Heart left ventricle (tissue), 13 donors: Measurements from ENCODE around the gene UBE3B.

ENCODE experiments used
- CTCF ChIP-seq, 12 donors: fragments of 200-600 bp; sonication (generic) in 4 of 12; IDR thresholded peaks; one replicate each; pipeline versions ENCODE4 v1.5.0 to v1.8.0; 2018 to 2022; ENCODE audit warnings: antibody characterized with exemption in 12 of 12, mild to moderate bottlenecking in 5 of 12
- POLR2A ChIP-seq, 2 donors: fragments of 450-650 bp; IDR thresholded peaks; one replicate each; pipeline ENCODE4 v1.6.1; 2017; ENCODE audit warnings: antibody characterized with exemption in 2 of 2, mild to moderate bottlenecking in 2 of 2, moderate library complexity in 2 of 2
- donor health status: ischemic (EF 13 %, LVEDD 7.1; RV severe dilation, severe dysfunction).
- donor health status: DM: no; HTN: yes; CAD: no.
- donor health status: DM: no; HTN: no; CAD: no.
- donor health status: ischemic (EF 25% LVEDD 6.9; RV normal size, moderate dysfunction).
- donor health status: ischemic (EF 25% LVEDD 5.7; RV mildly dilated, moderate dysfunction).
- donor health status: ischemic (EF 35%, LVEDD 5.7; RV mildly dilated, moderate dysfunction).
- donor health status: nonischemic (EF 11% LVEDD 7.7; RV severe dilation, severe dysfunction).
- donor health status: DM: yes; HTN: yes; CAD: no.
- donor health status: PGD.
- donor health status: ischemic (EF 29% LVEDD 5.4; RV normal size, mild dysfunction).
- donor health status: nonischemic (EF 23%, LVEDD 6.1; RV moderate dilation, normal function).

- TF ChIP-seq CTCF (IDR thresholded peaks at IDR 0.05) (no peak), POLR2A (IDR thresholded peaks at IDR 0.05) (no peak)
Measured at GRCh38 chr12:109551108-109551507, 73.7 kb downstream of the UBE3B start.
